Muscle of arm (tissue), 12 donors: Measurements from ENCODE around the gene RBMS3. TPM values are rescaled to one million over a fixed set of nuclear protein-coding genes. Genes with fewer than 3 reads are reported as not detected.

Experiments
- DNase-seq: peaks from one replicate; pipeline ENCODE4 v3.0.0-alpha.2; 2013
- polyA plus RNA-seq, 12 donors: library from polyadenylated mRNA; unstranded; fragments of 120-200 nt; gene quantifications; one replicate each; pipeline ENCODE4 v1.2.1, GENCODE V29; 2013; ENCODE audit not compliant: insufficient read length in 12 of 12

RBMS3 gene
- polyA plus RNA-seq, 12 donors = 27.1 to 56.7 (median 31.2) TPM; not detected in 1

GRCh38 chr3:29679944-29680343, 399.1 kb downstream of the RBMS3 start:
- no peak for DNase-seq

GRCh38 chr3:29683018-29683993, 402.4 kb downstream of the RBMS3 start:
- no peak for DNase-seq

GRCh38 chr3:29686889-29687592, 406.2 kb downstream of the RBMS3 start:
- no peak for DNase-seq

GRCh38 chr3:29690686-29691353, 409.9 kb downstream of the RBMS3 start:
- no peak for DNase-seq

GRCh38 chr3:29693863-29694262, 413.0 kb downstream of the RBMS3 start:
- no peak for DNase-seq

GRCh38 chr3:29694331-29694730, 413.5 kb downstream of the RBMS3 start:
- no peak for DNase-seq

- DNase-seq = no peak
Measured at GRCh38 chr3:29694783-29695182, 413.9 kb downstream of the RBMS3 start.

- no peak for DNase-seq
Measured at GRCh38 chr3:29695201-29695600, 414.3 kb downstream of the RBMS3 start.

- peak; percentile 58 for DNase-seq
Measured at GRCh38 chr3:29695643-29696198, 414.9 kb downstream of the RBMS3 start.

- DNase-seq = no peak
Measured at GRCh38 chr3:29696311-29696710, 415.4 kb downstream of the RBMS3 start.

- DNase-seq = no peak
Measured at GRCh38 chr3:29697989-29698388, 417.1 kb downstream of the RBMS3 start.

GRCh38 chr3:29700256-29700655, 419.4 kb downstream of the RBMS3 start:
- DNase-seq = peak; percentile 62

GRCh38 chr3:29701326-29701983, 420.6 kb downstream of the RBMS3 start:
- DNase-seq = no peak

- no peak for DNase-seq
Measured at GRCh38 chr3:29705906-29706844, 425.3 kb downstream of the RBMS3 start.

GRCh38 chr3:29708884-29709283, 428.0 kb downstream of the RBMS3 start:
- DNase-seq = no peak

GRCh38 chr3:29711255-29711771, 430.4 kb downstream of the RBMS3 start:
- no peak for DNase-seq

- no peak for DNase-seq
Measured at GRCh38 chr3:29716213-29716612, 435.3 kb downstream of the RBMS3 start.

- DNase-seq = no peak
Measured at GRCh38 chr3:29718661-29719065, 437.8 kb downstream of the RBMS3 start.

GRCh38 chr3:29720665-29721064, 439.8 kb downstream of the RBMS3 start:
- no peak for DNase-seq

GRCh38 chr3:29721789-29722188, 440.9 kb downstream of the RBMS3 start:
- DNase-seq = no peak
